Measurements from ENCODE around the gene FCGR2B.
"Not testable (repeated sequence)": the region's sequence is repeated elsewhere in the genome, so short reads cannot be mapped to it uniquely, and the experiment has no call there.

DNA sequence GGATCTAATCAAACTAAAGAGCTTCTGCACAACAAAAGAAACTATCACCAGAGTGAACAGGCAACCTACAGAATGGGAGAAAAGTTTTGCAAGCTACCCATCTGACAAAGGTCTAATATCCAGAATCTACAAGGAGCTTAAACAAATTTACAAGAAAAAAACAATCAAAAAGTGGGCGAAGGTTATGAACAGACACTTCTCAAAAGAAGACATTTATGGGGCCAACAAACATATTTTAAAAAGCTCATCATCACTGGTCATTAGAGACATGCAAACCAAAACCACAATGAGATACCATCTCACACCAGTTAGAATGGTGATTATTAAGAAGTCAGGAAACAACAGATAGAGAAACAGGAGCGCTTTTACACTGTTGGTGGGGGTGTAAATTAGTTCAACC lies 35.4 kb downstream of the FCGR2B start:
- not testable (repeated sequence) for TF ChIP-seq CTCF, POLR2A (IDR thresholded peaks at IDR 0.05)

Measured in testis (tissue), 2 donors.